Heart left ventricle (tissue), 16 donors: Measurements from ENCODE around the gene MRPL17. TPM values are rescaled to one million over a fixed set of nuclear protein-coding genes. Genes with fewer than 3 reads are reported as not detected.

Source experiments
- ATAC-seq, 4 donors: fragments of 200-7000 bp; cut with Tn5 transposase; one replicate each; pipeline ENCODE4 v1.9.1; 2020 to 2022; ENCODE audit warnings: moderate library complexity in 4 of 4, mild to moderate bottlenecking in 3 of 4, moderate number of reproducible peaks in 1 of 4
- DNase-seq, 5 donors: peaks; one replicate each; pipeline ENCODE4 v3.0.0-alpha.2; 2020
- H3K27ac ChIP-seq, 12 donors: fragments of 200-600 bp; sonication (generic) in 4 of 12; one replicate each; pipeline versions ENCODE4 v1.5.0 to v1.8.0; 2016 to 2022; ENCODE audit warnings: mild to moderate bottlenecking in 2 of 12
- H3K27me3 ChIP-seq, 9 donors: fragments of 200-600 bp; sonication (generic) in 2 of 9; one replicate each; pipeline versions ENCODE4 v1.5.1 to v1.8.0; 2016 to 2022; ENCODE audit warnings: mild to moderate bottlenecking in 3 of 9
- H3K36me3 ChIP-seq, 9 donors: fragments of 200-600 bp; sonication (generic) in 2 of 9; one replicate each; pipeline versions ENCODE4 v1.5.0 to v1.8.0; 2018 to 2022; ENCODE audit warnings: mild to moderate bottlenecking in 2 of 9
- H3K4me1 ChIP-seq, 12 donors: fragments of 200-600 bp; sonication (generic) in 4 of 12; one replicate each; pipeline versions ENCODE4 v1.5.0 to v1.8.0; 2016 to 2022; ENCODE audit warnings: mild to moderate bottlenecking in 3 of 12
- H3K4me3 ChIP-seq, 12 donors: fragments of 200-600 bp; sonication (generic) in 4 of 12; one replicate each; pipeline versions ENCODE4 v1.5.0 to v1.8.0; 2017 to 2022; ENCODE audit warnings: mild to moderate bottlenecking in 9 of 12, moderate library complexity in 4 of 12
- H3K9me3 ChIP-seq, 12 donors: fragments of 200-600 bp; sonication (generic) in 4 of 12; one replicate each; pipeline versions ENCODE4 v1.5.0 to v1.8.0; 2016 to 2022; ENCODE audit warnings: mild to moderate bottlenecking in 1 of 12
- POLR2A ChIP-seq, 2 donors: fragments of 450-650 bp; IDR thresholded peaks; one replicate each; pipeline ENCODE4 v1.6.1; 2017; ENCODE audit warnings: antibody characterized with exemption in 2 of 2, mild to moderate bottlenecking in 2 of 2, moderate library complexity in 2 of 2
- WGBS, 4 donors: extraction: QIAGEN DNeasy Blood & Tissue Kit in 2 of 4; methylation state at CpG; one replicate each; pipeline versions ENCODE4 v1.1.5 to v1.1.7; 2013 to 2018; 5-methylcytosine and 5-hydroxymethylcytosine counted together
- intact Hi-C, 10 donors: fragments of 100-400 bp; cut with DNase I; formaldehyde crosslinking; loops; one replicate each; pipeline versions ENCODE4 v1.11.1 to v1.14.2; 2022
- long read RNA-seq, 3 donors: library from polyadenylated mRNA; unstranded; transcript quantifications; one replicate each; pipeline ENCODE4 v2.0.0, GENCODE V29; 2020 to 2021
- polyA plus RNA-seq, 2 donors: library from polyadenylated mRNA; stranded (reverse); fragments of 200-250 nt; gene quantifications; one replicate each; pipeline ENCODE4 v1.2.3, GENCODE V29; 2013
- total RNA-seq, 9 donors: library from RNA; depleted of rRNA in 2 of 9; stranded (reverse); fragments of >200 nt in 2 of 9; fragmentation: NEBNext Ultra II Directional in 3 of 9; extraction: Animal tissue kit (Norgen Biotek cat#: 25700) in 3 of 9; gene quantifications; one replicate each; pipeline versions ENCODE4 v1.1.0 to v1.2.4, GENCODE V29; 2016 to 2023
- TF ChIP-seq, protein P1 (sequence below), 12 donors: fragments of 200-600 bp; sonication (generic) in 4 of 12; IDR thresholded peaks; one replicate each; pipeline versions ENCODE4 v1.5.0 to v1.8.0; 2018 to 2022; ENCODE audit warnings: antibody characterized with exemption in 12 of 12, mild to moderate bottlenecking in 5 of 12
- donor health status: ischemic (EF 13 %, LVEDD 7.1; RV severe dilation, severe dysfunction).
- donor health status: healthy with polysubstance abuse.
- donor health status: DM: no; HTN: yes; CAD: no.
- donor health status: DM: no; HTN: no; CAD: no.
- donor health status: ischemic (EF 25% LVEDD 6.9; RV normal size, moderate dysfunction).
- donor health status: ischemic (EF 25% LVEDD 5.7; RV mildly dilated, moderate dysfunction).
- donor health status: healthy.
- donor health status: DM: yes; HTN: yes; CAD: no.
- donor health status: ischemic (EF 35%, LVEDD 5.7; RV mildly dilated, moderate dysfunction).
- donor health status: nonischemic (EF 11% LVEDD 7.7; RV severe dilation, severe dysfunction).
- donor health status: DM: yes; HTN: yes; CAD: no.
- donor health status: PGD.
- donor health status: ischemic (EF 29% LVEDD 5.4; RV normal size, mild dysfunction).
- donor health status: nonischemic (EF 23%, LVEDD 6.1; RV moderate dilation, normal function).

Gene MRPL17
- 10 to 100 TPM; 31.0 to 58.0 (median 47.7) TPM for total RNA-seq
- polyA plus RNA-seq, result 10 to 100 TPM; 56.8 to 70.9 TPM
- long read RNA-seq, donor 1, transcript MRPL17-201 (3 exons, 1,969 nt), result major isoform, 25 of 27 reads
- long read RNA-seq, donor 1, partial matches to known transcripts, result 0 of 27 reads
- long read RNA-seq, donor 1, other reads (novel, unspliced or antisense), result 0 of 27 reads
- long read RNA-seq, donor 2, transcript MRPL17-201 (3 exons, 1,969 nt), result major isoform, 36 of 40 reads
- long read RNA-seq, donor 2, partial matches to known transcripts, result 0 of 40 reads
- long read RNA-seq, donor 2, other reads (novel, unspliced or antisense), result 0 of 40 reads
- long read RNA-seq, donor 3, transcript MRPL17-201 (3 exons, 1,969 nt), result major isoform, 31 of 32 reads
- long read RNA-seq, donor 3, partial matches to known transcripts, result 0 of 32 reads
- long read RNA-seq, donor 3, other reads (novel, unspliced or antisense), result 0 of 32 reads

DNA sequence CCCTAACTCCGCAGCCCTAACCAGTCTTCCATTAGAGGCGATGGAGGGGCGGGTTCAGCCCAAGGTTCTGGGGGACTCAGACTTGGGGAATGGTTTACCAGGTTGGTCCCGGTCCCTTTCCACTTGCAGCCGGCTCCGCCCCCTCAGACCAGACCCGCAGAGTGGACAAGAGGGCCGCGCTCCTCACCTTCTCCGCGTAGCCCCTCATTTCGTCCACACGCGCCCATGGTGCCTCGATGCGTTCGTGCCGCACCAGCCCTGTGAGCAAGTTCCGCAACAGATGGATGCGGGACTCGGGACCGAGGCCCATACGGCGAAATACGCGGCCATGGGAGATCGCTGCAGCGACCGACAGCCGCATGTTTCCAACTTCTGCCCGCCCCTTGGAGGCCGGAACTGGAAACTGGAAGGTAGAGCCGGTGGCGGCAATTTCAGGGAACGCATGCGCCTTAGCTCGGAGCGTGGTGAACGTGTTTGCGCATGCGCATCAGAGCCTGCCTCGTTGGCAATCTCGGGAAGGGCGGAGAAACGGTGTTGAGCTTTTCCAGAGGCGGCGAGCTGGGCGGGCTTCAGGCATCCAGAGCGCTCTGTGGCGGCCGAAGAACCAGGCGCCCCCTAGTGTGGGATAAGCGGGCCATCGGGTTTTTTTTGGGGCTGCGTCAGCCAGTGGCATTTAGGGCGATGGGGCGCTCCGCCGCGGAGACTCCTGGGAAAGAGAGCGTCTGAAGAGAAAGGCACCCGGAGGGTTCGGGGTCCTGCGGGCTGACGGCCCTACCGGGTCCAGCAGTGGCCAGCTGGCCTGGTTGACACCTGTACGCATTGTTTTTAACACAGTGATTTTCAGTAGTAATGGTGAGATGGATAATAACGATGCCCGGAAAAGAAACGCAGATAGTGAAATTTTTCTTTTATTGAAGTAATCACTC, at the start of gene MRPL17:
TSS of gene MRPL17 (minus strand) at position 405 of the 926 bp plus-strand sequence. CDS start at position 361, 44 bp downstream.
- DNase-seq (peak; percentile 99 to 100 (median 100)), ATAC-seq (peak; percentile 98 to 99 (median 98))
- WGBS, 4 donors, result 0 to 1% (median 1%) methylated on average over 54 to 70 of the region's 70 CpGs
- TF ChIP-seq, protein P1, sequence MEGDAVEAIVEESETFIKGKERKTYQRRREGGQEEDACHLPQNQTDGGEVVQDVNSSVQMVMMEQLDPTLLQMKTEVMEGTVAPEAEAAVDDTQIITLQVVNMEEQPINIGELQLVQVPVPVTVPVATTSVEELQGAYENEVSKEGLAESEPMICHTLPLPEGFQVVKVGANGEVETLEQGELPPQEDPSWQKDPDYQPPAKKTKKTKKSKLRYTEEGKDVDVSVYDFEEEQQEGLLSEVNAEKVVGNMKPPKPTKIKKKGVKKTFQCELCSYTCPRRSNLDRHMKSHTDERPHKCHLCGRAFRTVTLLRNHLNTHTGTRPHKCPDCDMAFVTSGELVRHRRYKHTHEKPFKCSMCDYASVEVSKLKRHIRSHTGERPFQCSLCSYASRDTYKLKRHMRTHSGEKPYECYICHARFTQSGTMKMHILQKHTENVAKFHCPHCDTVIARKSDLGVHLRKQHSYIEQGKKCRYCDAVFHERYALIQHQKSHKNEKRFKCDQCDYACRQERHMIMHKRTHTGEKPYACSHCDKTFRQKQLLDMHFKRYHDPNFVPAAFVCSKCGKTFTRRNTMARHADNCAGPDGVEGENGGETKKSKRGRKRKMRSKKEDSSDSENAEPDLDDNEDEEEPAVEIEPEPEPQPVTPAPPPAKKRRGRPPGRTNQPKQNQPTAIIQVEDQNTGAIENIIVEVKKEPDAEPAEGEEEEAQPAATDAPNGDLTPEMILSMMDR (IDR thresholded peaks at IDR 0.05), result peak; percentile 84 to 98 (median 92)
- peak in 1 of 2 donors; percentile 89 for TF ChIP-seq POLR2A (IDR thresholded peaks at IDR 0.05)
- H3K4me1 ChIP-seq, result peaks cover 4 to 35% (median 19%) of the 10 kb centered on the region in 12 donors
- intact Hi-C loops, result loop anchor here (1.0 to 10.0 kb wide), 13 partner anchors 36 to 358 kb away; partner anchors contain the start of genes TAF10 (in 7 of the 10), ILK (in 2 of the 10), RRP8 (in 2 of the 10) and CAVIN3 (in 1 of the 10)
- H3K4me3 ChIP-seq, result peak within 1 kb of the TSS; percentile 64 to 96 (median 77)
- H3K36me3 ChIP-seq, result peaks cover 0 to 25% (median 16%) of the 10 kb centered on the region in 9 donors
- no peaks in the 10 kb centered on the region for H3K27me3 ChIP-seq
- peak within 1 kb of the TSS; percentile 58 to 97 (median 90) for H3K27ac ChIP-seq
- H3K9me3 ChIP-seq, result no peaks in the 10 kb centered on the region

DNA sequence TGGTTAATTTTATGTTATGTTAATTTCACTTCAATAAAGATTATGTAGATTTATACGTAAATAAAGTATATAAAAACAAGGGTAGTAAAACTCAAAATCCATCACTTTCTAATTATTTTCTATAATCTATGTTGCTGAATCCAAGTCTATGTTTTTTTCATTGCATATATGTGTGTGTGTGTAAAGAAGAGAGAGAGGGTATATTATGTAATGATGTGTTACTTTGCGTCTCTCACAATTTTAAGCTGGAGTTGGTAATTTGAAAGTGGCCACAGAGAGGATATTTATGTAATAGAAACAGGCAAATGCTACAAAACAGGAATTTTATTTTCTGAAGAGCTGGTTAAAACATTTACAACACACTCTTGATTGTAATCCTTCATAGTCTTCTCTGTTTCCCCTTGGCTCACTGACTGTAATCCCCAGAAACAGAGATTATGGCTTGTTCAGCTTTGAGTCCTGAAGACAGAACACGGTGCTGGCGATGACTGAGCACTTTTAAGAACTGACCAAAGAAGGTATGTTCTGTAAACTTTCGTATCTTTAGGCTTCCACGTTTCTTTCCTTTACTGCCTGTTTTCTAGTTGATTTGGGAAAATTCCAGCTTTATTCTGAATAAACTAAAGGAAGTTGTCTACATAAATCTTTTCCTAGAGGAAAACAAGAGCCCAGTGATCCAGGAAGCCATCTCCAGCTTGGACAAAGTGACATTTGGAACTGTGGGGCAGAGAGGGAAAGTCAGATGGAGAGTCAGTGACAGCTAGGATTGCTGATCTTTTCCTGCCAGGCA, 45.0 kb upstream of the MRPL17 start:
- WGBS, 4 donors, result 40 to 64% (median 55%) methylated on average over 6 of the region's 6 CpGs
- Histone ChIP-seq H3K4me1 (peaks cover 0 to 10% (median 0%) of the 10 kb centered on the region in 12 donors), H3K9me3 (peaks cover 0 to 18% (median 4%) of the 10 kb centered on the region in 12 donors), H3K36me3 (peaks cover 0 to 8% (median under 1%) of the 10 kb centered on the region in 9 donors), H3K27me3 (no peaks in the 10 kb centered on the region), H3K4me3 (no peak overlapping the region), H3K27ac (peak overlapping the region in 4 of 12 donors; percentile 0 to 21 (median 15))
- no peak for TF ChIP-seq POLR2A (IDR thresholded peaks at IDR 0.05)
- TF ChIP-seq, protein P1 (IDR thresholded peaks at IDR 0.05), result no peak
- DNase-seq (no peak), ATAC-seq (no peak)
- intact Hi-C loops, result no loop called here

GRCh38 chr11:6725386-6725896, 42.3 kb upstream of the MRPL17 start:
- Histone ChIP-seq H3K27ac (no peak overlapping the region), H3K4me1 (peaks cover 0 to 22% (median 0%) of the 10 kb centered on the region in 12 donors), H3K9me3 (peaks cover 0 to 27% (median 4%) of the 10 kb centered on the region in 12 donors), H3K4me3 (no peak overlapping the region), H3K36me3 (peaks cover 0 to 18% (median 0%) of the 10 kb centered on the region in 9 donors), H3K27me3 (no peaks in the 10 kb centered on the region)
- DNase-seq (no peak), ATAC-seq (no peak)
- TF ChIP-seq, protein P1 (IDR thresholded peaks at IDR 0.05), result no peak
- TF ChIP-seq POLR2A (IDR thresholded peaks at IDR 0.05), result no peak
- intact Hi-C loops, result no loop called here
- 49 to 73% (median 55%) methylated on average over 2 of the region's 2 CpGs for WGBS, 4 donors
